ENCODE measurements around the gene PNMA5. TPM values are rescaled to one million over a fixed set of nuclear protein-coding genes. Genes with fewer than 3 reads are reported as not detected.
A peak's percentile ranks its signal among the peaks of the same experiment; 100 is the strongest.
"Not testable (repeated sequence)": the region's sequence is repeated elsewhere in the genome, so short reads cannot be mapped to it uniquely, and the experiment has no call there.

PNMA5 gene
- polyA plus RNA-seq (2012; ENCODE audit: low read depth, missing spikeins): 0.06 TPM

DNA sequence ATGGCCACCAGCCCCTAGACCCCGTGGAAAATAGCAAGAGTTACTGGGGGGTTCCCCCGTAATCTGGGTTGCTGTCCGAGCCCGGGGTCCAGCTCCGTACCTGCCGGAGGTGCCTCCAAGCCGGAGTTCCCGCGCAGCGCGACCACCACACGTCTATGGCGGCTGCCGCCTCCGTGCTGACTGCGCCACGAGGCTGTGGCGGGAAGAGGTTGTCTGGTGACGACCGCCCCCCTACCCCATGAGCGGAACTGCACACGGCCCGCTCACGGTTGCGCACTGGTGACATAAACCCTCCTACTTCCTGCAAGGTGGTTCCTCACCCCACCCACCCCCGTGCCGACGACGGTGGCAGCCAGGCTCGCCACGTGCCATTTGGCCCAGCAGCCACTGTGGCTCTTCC lies at the start of gene PNMA5:
Gene PNMA5 (minus strand): TSS at position 184 of the 400 bp plus-strand sequence. CDS start 2,518 bp downstream, outside the sequence.
- no peak for FAIRE-seq
- no peak for TF ChIP-seq POLR2A (IDR thresholded peaks at IDR 0.05; ENCODE audit: low read depth, low read length)
- no peak for TF ChIP-seq SPI1 (IDR thresholded peaks at IDR 0.05; ENCODE audit: low read depth, low read length)
- TF ChIP-seq PAX5 (IDR thresholded peaks at IDR 0.05; ENCODE audit: insufficient read depth, low read length, severe bottlenecking): no peak
- no peak for TF ChIP-seq TAF1 (IDR thresholded peaks at IDR 0.05; ENCODE audit: low read depth, low read length)
- TF ChIP-seq POU2F2 (IDR thresholded peaks at IDR 0.05; ENCODE audit: low read depth, low read length): no peak
- no peak for TF ChIP-seq POLR2AphosphoS5 (IDR thresholded peaks at IDR 0.05; ENCODE audit: low read depth, low read length)

DNA sequence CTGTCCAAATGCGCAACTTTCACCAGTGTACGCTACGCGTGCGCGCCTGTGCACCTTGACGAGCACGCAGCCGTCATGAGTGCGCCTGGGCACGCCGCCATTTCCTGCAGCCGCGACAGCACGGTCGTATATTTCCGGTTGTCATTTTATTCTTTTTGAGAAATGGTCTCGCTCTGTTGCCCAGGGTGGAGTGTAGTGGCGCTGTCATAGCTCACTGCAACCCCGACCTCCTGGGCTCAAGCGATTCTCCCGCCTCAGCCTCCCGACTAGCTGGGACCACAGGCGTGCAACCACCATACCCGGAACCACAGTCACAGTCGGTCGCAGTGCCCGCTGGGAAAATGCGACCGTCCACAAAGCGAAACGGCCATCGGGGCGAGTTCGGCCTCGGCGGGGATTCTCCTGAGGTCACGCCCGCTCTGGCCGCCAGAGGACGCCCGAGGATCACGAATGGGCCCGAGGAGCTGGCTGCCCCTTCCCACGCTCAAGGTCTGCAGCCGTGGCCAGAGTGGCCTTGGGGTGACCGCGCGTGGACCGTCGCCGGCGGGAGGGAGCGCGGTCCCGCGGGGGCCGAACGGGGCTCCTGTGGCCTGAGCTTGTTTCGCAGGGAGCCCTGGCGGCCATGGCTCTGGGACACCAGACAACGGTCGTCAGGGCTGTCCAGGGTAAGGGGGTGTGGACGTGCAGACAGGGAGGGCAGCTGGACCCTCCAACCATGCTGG lies 38.6 kb upstream of the PNMA5 start:
- DNase-seq (ENCODE audit: insufficient read length, low spot score): peak; percentile 68
- FAIRE-seq: peak; percentile 99
- TF ChIP-seq SPI1 (IDR thresholded peaks at IDR 0.05; ENCODE audit: low read depth, low read length) (no peak), POLR2A (IDR thresholded peaks at IDR 0.05; ENCODE audit: low read depth, low read length) (peak; percentile 66; the same call in 1 of the 2 replicates), PAX5 (IDR thresholded peaks at IDR 0.05; ENCODE audit: insufficient read depth, low read length, severe bottlenecking) (peak; percentile 67), TAF1 (IDR thresholded peaks at IDR 0.05; ENCODE audit: low read depth, low read length) (peak; percentile 66), POLR2AphosphoS5 (IDR thresholded peaks at IDR 0.05; ENCODE audit: low read depth, low read length) (peak; percentile 54; the same call in 1 of the 2 replicates), POU2F2 (IDR thresholded peaks at IDR 0.05; ENCODE audit: low read depth, low read length) (no peak)

More for the DNA sequence above, at the start of gene PNMA5:
- no peak for DNase-seq (ENCODE audit: insufficient read length, low spot score)

- DNase-seq (ENCODE audit: insufficient read length, low spot score) (no peak), FAIRE-seq (peak; percentile 38)
- TF ChIP-seq POLR2A (IDR thresholded peaks at IDR 0.05; ENCODE audit: low read depth, low read length): no peak
- no peak for TF ChIP-seq PAX5 (IDR thresholded peaks at IDR 0.05; ENCODE audit: insufficient read depth, low read length, severe bottlenecking)
- no peak for TF ChIP-seq TAF1 (IDR thresholded peaks at IDR 0.05; ENCODE audit: low read depth, low read length)
- no peak for TF ChIP-seq POU2F2 (IDR thresholded peaks at IDR 0.05; ENCODE audit: low read depth, low read length)
- no peak for TF ChIP-seq POLR2AphosphoS5 (IDR thresholded peaks at IDR 0.05; ENCODE audit: low read depth, low read length)
- no peak for TF ChIP-seq SPI1 (IDR thresholded peaks at IDR 0.05; ENCODE audit: low read depth, low read length)
These were observed 36.9 kb upstream of the PNMA5 start for GRCh38 chrX:153030801-153031200.

DNA sequence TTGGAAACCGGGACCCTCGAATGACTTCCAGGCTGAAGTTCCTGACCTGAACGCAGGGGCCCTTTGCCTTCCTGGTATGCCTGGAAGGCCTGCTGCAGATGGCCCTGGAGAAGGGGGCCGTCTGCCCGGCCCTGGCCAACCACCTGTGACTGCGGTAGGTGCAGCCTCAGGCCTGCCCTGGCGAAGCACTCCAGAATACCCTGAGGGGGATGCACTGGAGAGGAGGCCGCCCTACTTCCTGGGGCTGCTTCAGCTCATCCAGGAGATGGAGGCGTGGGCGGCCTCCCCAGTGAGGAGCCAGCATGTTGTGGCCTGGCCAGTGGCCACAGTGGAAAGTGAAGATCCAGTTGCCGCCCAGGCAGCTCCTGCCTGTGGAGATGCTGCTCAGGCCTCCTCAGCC lies 36.0 kb upstream of the PNMA5 start:
- no peak for FAIRE-seq
- TF ChIP-seq SPI1 (IDR thresholded peaks at IDR 0.05; ENCODE audit: low read depth, low read length) (no peak), POLR2AphosphoS5 (IDR thresholded peaks at IDR 0.05; ENCODE audit: low read depth, low read length) (no peak), TAF1 (IDR thresholded peaks at IDR 0.05; ENCODE audit: low read depth, low read length) (no peak), PAX5 (IDR thresholded peaks at IDR 0.05; ENCODE audit: insufficient read depth, low read length, severe bottlenecking) (no peak), POU2F2 (IDR thresholded peaks at IDR 0.05; ENCODE audit: low read depth, low read length) (no peak), POLR2A (IDR thresholded peaks at IDR 0.05; ENCODE audit: low read depth, low read length) (no peak)
- DNase-seq (ENCODE audit: insufficient read length, low spot score): no peak

GRCh38 chrX:153029162-153029561 lies 35.2 kb upstream of the PNMA5 start:
- TF ChIP-seq POLR2AphosphoS5 (IDR thresholded peaks at IDR 0.05; ENCODE audit: low read depth, low read length) (no peak), POU2F2 (IDR thresholded peaks at IDR 0.05; ENCODE audit: low read depth, low read length) (no peak), SPI1 (IDR thresholded peaks at IDR 0.05; ENCODE audit: low read depth, low read length) (no peak), POLR2A (IDR thresholded peaks at IDR 0.05; ENCODE audit: low read depth, low read length) (no peak), TAF1 (IDR thresholded peaks at IDR 0.05; ENCODE audit: low read depth, low read length) (no peak)
- FAIRE-seq (no peak), DNase-seq (ENCODE audit: insufficient read length, low spot score) (no peak)

DNA sequence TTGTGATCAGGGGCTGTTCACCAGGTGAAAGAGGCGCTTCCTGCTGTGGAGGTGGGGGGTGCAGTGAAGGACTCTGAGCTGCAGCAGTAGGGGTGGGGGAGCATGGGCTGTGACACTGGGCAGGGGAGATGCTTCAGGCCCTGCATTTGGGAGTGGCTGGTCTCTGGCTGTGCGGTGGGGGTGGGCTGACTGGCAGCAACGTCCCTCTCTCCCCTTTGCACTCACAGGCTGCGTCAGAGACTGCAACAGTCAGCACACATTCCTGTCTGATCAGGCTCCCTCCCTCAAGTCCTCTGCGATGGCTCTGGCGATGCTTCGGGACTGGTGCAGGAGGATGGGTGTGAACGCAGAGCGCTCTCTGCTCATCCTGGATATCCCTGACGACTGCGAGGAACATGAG lies 34.6 kb upstream of the PNMA5 start:
- FAIRE-seq; DNase-seq (ENCODE audit: insufficient read length, low spot score): not testable (repeated sequence)

DNA sequence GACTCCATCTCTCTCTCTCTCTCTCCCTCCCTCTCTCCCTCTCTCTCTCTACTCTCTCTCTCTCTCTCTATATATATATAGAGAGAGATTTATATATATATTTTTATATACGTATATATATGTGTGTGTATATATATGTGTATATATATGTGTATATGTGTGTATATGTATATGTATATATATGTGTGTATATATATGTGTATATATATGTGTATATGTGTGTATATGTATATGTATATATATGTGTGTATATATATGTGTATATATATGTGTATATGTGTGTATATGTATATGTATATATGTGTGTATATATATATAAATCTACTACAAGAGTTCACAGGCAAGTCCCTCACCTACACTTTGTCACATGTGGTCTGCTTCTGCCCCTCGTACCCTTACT lies 32.6 kb upstream of the PNMA5 start:
- not testable (repeated sequence) for DNase-seq (ENCODE audit: insufficient read length, low spot score); FAIRE-seq

DNA sequence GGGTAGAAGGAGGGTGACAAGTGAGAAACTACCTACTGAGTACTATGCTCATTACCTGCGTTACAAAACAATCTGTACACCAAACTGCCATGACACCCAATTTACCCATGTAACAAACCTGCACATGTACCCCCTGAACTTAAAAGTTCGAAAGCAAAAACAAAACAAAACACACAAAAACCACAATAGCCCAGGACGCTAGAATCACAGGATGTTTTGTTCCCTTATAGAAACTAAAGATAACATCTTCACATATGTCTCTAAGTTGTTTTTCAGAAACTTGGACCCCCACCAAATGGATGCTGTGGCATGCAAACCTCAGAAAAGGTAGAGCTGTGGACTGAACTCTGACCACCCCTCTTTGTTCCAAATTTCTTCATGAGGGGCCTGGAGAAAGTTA lies 25.2 kb upstream of the PNMA5 start:
- TF ChIP-seq PAX5 (IDR thresholded peaks at IDR 0.05; ENCODE audit: insufficient read depth, low read length, severe bottlenecking): no peak
- TF ChIP-seq SPI1 (IDR thresholded peaks at IDR 0.05; ENCODE audit: low read depth, low read length): no peak
- TF ChIP-seq POLR2AphosphoS5 (IDR thresholded peaks at IDR 0.05; ENCODE audit: low read depth, low read length): no peak
- TF ChIP-seq POLR2A (IDR thresholded peaks at IDR 0.05; ENCODE audit: low read depth, low read length): no peak
- TF ChIP-seq POU2F2 (IDR thresholded peaks at IDR 0.05; ENCODE audit: low read depth, low read length): no peak
- TF ChIP-seq TAF1 (IDR thresholded peaks at IDR 0.05; ENCODE audit: low read depth, low read length): no peak
- DNase-seq (ENCODE audit: insufficient read length, low spot score) (no peak), FAIRE-seq (no peak)

DNA sequence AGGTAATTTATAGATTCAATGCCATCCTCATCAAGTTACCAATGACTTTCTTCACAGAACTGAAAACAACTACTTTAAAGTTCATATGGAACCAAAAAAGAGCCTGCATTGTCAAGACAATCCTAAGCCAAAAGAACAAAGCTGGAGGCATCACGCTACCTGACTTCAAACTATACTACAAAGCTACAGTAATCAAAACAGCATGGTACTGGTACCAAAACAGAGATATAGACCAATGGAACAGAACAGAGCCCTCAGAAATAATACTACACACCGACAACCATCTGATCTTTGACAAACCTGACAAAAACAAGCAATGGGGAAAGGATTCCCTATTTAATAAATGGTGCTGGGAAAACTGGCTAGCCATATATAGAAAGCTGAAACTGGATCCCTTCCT lies 23.3 kb upstream of the PNMA5 start:
- DNase-seq (ENCODE audit: insufficient read length, low spot score); FAIRE-seq: not testable (repeated sequence)

GRCh38 chrX:153004780-153005179 lies 10.9 kb upstream of the PNMA5 start:
- FAIRE-seq (no peak), DNase-seq (ENCODE audit: insufficient read length, low spot score) (no peak)
- TF ChIP-seq POLR2A (IDR thresholded peaks at IDR 0.05; ENCODE audit: low read depth, low read length): no peak
- TF ChIP-seq POLR2AphosphoS5 (IDR thresholded peaks at IDR 0.05; ENCODE audit: low read depth, low read length): no peak
- no peak for TF ChIP-seq POU2F2 (IDR thresholded peaks at IDR 0.05; ENCODE audit: low read depth, low read length)
- TF ChIP-seq PAX5 (IDR thresholded peaks at IDR 0.05; ENCODE audit: insufficient read depth, low read length, severe bottlenecking): no peak
- no peak for TF ChIP-seq SPI1 (IDR thresholded peaks at IDR 0.05; ENCODE audit: low read depth, low read length)
- no peak for TF ChIP-seq TAF1 (IDR thresholded peaks at IDR 0.05; ENCODE audit: low read depth, low read length)

Data from GM12891 (cell line).